NCI-H460 (cell line): ENCODE data around the gene TSGA10IP. TPM values are rescaled to one million over a fixed set of nuclear protein-coding genes. Genes with fewer than 3 reads are reported as not detected.

Source experiments
- DNase-seq: peaks from one replicate; pipeline ENCODE4 v3.0.0-alpha.2; 2016; ENCODE audit warnings: low read depth; ENCODE audit errors: extremely low read depth
- total RNA-seq: library from RNA; depleted of rRNA; stranded (reverse); fragments of >200 nt; shearing (Covaris generic); gene quantifications from 2 replicates; pipeline ENCODE4 v1.2.3, GENCODE V29; 2014

The TSGA10IP gene
- total RNA-seq, 1 experiment from 2014 or later: not detected

- DNase-seq: no peak
Measured at GRCh38 chr11:65973439-65974110, 28.3 kb downstream of the TSGA10IP start.

- DNase-seq: no peak
Measured at GRCh38 chr11:65975771-65976170, 30.5 kb downstream of the TSGA10IP start.

- DNase-seq: no peak
Measured at GRCh38 chr11:65976216-65977176, 31.2 kb downstream of the TSGA10IP start.

GRCh38 chr11:65977621-65978390 lies 32.5 kb downstream of the TSGA10IP start:
- no peak for DNase-seq

- no peak for DNase-seq
Measured at GRCh38 chr11:65978391-65979238, 33.3 kb downstream of the TSGA10IP start.

- DNase-seq: no peak
Measured at GRCh38 chr11:65979261-65979759, 34.0 kb downstream of the TSGA10IP start.

GRCh38 chr11:65981101-65981740 lies 35.9 kb downstream of the TSGA10IP start:
- no peak for DNase-seq

- no peak for DNase-seq
Measured at GRCh38 chr11:65981972-65982823, 36.9 kb downstream of the TSGA10IP start.

GRCh38 chr11:65982824-65983588 lies 37.7 kb downstream of the TSGA10IP start:
- no peak for DNase-seq

- DNase-seq: no peak
Measured at GRCh38 chr11:65983589-65983987, 38.3 kb downstream of the TSGA10IP start.

- DNase-seq: no peak
Measured at GRCh38 chr11:65987336-65987735, 42.1 kb downstream of the TSGA10IP start.

GRCh38 chr11:65988791-65989592 lies 43.7 kb downstream of the TSGA10IP start:
- DNase-seq: peak; percentile 92

- DNase-seq: no peak
Measured at GRCh38 chr11:65992056-65992455, 46.8 kb downstream of the TSGA10IP start.

- DNase-seq: no peak
Measured at GRCh38 chr11:65997286-65997685, 52.0 kb downstream of the TSGA10IP start.

GRCh38 chr11:66001942-66002647 lies 56.8 kb downstream of the TSGA10IP start, which contains the start of the genes BANF1 and EIF1AD:
Gene BANF1 (plus strand): TSS chr11:66002503. CDS start chr11:66003251, 748 bp downstream.
Gene EIF1AD (minus strand): TSS chr11:66002157. CDS start chr11:66000389, 1,768 bp downstream.
- peak; percentile 89 for DNase-seq

- peak; percentile 5 for DNase-seq
Measured at GRCh38 chr11:66002648-66003225, 57.5 kb downstream of the TSGA10IP start.
